ENCODE measurements around the gene IMPA2.

Gene IMPA2

DNA sequence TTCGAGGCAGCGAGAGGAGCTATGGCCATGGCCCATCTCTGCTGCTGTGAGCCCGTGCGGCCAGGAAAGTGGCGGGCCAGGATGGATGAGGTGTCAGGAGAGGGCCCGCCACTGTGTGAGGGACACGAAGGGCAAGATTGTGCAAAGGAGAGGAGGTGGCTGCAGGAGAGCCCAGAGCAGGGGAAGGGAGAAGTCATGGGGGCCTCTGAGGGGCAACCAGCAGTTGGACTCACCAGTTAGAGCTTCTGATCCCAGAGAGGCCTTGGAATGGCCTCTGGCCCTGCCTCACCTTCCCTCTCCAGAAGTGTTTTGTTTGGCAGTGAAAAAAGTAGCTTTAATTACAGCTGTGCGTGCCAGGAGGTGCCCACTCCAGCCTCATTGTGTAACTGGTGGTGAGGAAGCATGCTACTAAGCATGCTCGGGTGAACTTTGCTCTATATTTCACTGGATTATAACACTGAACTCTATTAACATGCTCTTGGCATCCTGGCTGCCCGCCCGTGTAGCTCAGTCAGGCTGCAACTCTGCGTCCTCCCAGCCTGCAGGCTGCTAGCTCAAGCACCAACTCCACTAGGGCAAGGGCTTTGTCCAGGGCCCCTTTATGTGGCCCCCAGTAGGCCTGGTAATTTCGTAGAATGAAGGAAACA is 34.2 kb downstream of the IMPA2 start:
- Histone ChIP-seq H3K18ac (ENCODE audit: low read length) (no peak overlapping the region), H3K79me1 (ENCODE audit: low read depth, low read length) (no peaks in the 10 kb centered on the region), H4K91ac (ENCODE audit: low read depth, low read length, poor library complexity) (no peak overlapping the region), H3K4ac (ENCODE audit: low read length) (no peak overlapping the region), H3K4me2 (ENCODE audit: insufficient read depth, low read length, poor library complexity, severe bottlenecking) (no peak overlapping the region), H2AK5ac (ENCODE audit: low read depth, low read length) (no peak overlapping the region), H2BK120ac (ENCODE audit: low read depth, low read length) (no peak overlapping the region), H3K14ac (ENCODE audit: low read length) (no peak overlapping the region), H3K4me3 (ENCODE audit: low read length in 2 of 2) (no peak overlapping the region), H2BK5ac (ENCODE audit: low read length) (no peak overlapping the region), H3K27me3 (ENCODE audit: control insufficient read depth in 3 of 3, insufficient read depth in 3 of 3, low read depth in 1 of 3, low read length in 3 of 3) (no peaks in the 10 kb centered on the region), H3K4me1 (ENCODE audit: control insufficient read depth in 2 of 2, insufficient read depth in 1 of 2, low read depth in 1 of 2, low read length in 2 of 2) (peaks cover 7 to 19% of the 10 kb centered on the region in 2 donors), H4K8ac (ENCODE audit: low read depth, low read length) (no peak overlapping the region), H3K36me3 (replicated peaks in 1 of 2; ENCODE audit: control insufficient read depth in 2 of 2, insufficient read depth in 2 of 2, low read length in 2 of 2) (peaks cover 16 to 60% of the 10 kb centered on the region in 2 donors), H2AFZ (ENCODE audit: low read length) (no peak overlapping the region), H3K9ac (ENCODE audit: low read depth, low read length, poor library complexity) (no peak overlapping the region), H2BK15ac (ENCODE audit: low read length) (no peak overlapping the region), H3K9me3 (replicated peaks in 1 of 2; ENCODE audit: control insufficient read depth in 2 of 2, insufficient read depth in 1 of 2, low read depth in 1 of 2, low read length in 2 of 2) (no peaks in the 10 kb centered on the region), H3K27ac (replicated peaks; ENCODE audit: low read length) (no peak overlapping the region), H2BK12ac (ENCODE audit: low read length) (no peak overlapping the region), H3K23ac (ENCODE audit: low read depth, low read length, poor library complexity) (no peak overlapping the region)
- DNase-seq (ENCODE audit: low spot score): no peak
- WGBS, 2 donors (ENCODE audit: extremely low coverage in 2 of 2, insufficient read length in 2 of 2, insufficient replicate concordance in 1 of 2): no CpG with 5 or more reads among the region's 13 CpGs

DNA sequence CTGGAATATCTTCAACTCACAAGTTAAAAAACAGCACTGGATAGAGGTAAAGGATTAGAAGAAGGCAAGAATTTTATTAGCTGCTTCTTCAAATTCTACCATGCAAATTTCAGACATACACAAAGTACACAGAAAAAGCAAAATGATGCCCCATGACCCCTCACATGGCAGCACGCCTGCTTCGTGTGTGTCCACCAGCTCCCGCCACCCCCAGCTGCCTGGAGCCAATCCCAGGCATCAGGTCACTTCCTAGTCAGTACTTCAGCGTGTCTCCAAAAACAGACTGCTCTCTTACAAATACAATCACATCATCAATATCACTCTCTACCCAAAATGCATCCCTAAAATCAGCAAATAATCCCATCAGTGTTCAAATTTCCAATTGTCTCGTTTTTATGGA is 35.8 kb downstream of the IMPA2 start:
- H3K9ac ChIP-seq (ENCODE audit: low read depth, low read length, poor library complexity): no peak overlapping the region
- H2AK5ac ChIP-seq (ENCODE audit: low read depth, low read length): no peak overlapping the region
- no peaks in the 10 kb centered on the region for H3K27me3 ChIP-seq (ENCODE audit: control insufficient read depth in 3 of 3, insufficient read depth in 3 of 3, low read depth in 1 of 3, low read length in 3 of 3)
- WGBS, 2 donors (ENCODE audit: extremely low coverage in 2 of 2, insufficient read length in 2 of 2, insufficient replicate concordance in 1 of 2): no CpG with 5 or more reads among the region's 5 CpGs
- H3K14ac ChIP-seq (ENCODE audit: low read length): no peak overlapping the region
- H3K4me1 ChIP-seq (ENCODE audit: control insufficient read depth in 2 of 2, insufficient read depth in 1 of 2, low read depth in 1 of 2, low read length in 2 of 2): peaks cover 7 to 19% of the 10 kb centered on the region in 2 donors
- no peaks in the 10 kb centered on the region for H3K9me3 ChIP-seq (replicated peaks in 1 of 2; ENCODE audit: control insufficient read depth in 2 of 2, insufficient read depth in 1 of 2, low read depth in 1 of 2, low read length in 2 of 2)
- no peak overlapping the region for H3K4me2 ChIP-seq (ENCODE audit: insufficient read depth, low read length, poor library complexity, severe bottlenecking)
- no peak overlapping the region for H2BK5ac ChIP-seq (ENCODE audit: low read length)
- H2BK12ac ChIP-seq (ENCODE audit: low read length): no peak overlapping the region
- H3K4me3 ChIP-seq (ENCODE audit: low read length in 2 of 2): no peak overlapping the region
- H3K27ac ChIP-seq (replicated peaks; ENCODE audit: low read length): no peak overlapping the region
- H2BK120ac ChIP-seq (ENCODE audit: low read depth, low read length): no peak overlapping the region
- no peak overlapping the region for H3K18ac ChIP-seq (ENCODE audit: low read length)
- H3K23ac ChIP-seq (ENCODE audit: low read depth, low read length, poor library complexity): no peak overlapping the region
- H4K91ac ChIP-seq (ENCODE audit: low read depth, low read length, poor library complexity): no peak overlapping the region
- DNase-seq (ENCODE audit: low spot score): no peak
- H3K4ac ChIP-seq (ENCODE audit: low read length): no peak overlapping the region
- no peak overlapping the region for H2AFZ ChIP-seq (ENCODE audit: low read length)
- H3K79me1 ChIP-seq (ENCODE audit: low read depth, low read length): no peaks in the 10 kb centered on the region
- no peak overlapping the region for H2BK15ac ChIP-seq (ENCODE audit: low read length)
- H3K36me3 ChIP-seq (replicated peaks in 1 of 2; ENCODE audit: control insufficient read depth in 2 of 2, insufficient read depth in 2 of 2, low read length in 2 of 2): peaks cover 14 to 57% of the 10 kb centered on the region in 2 donors
- no peak overlapping the region for H4K8ac ChIP-seq (ENCODE audit: low read depth, low read length)

DNA sequence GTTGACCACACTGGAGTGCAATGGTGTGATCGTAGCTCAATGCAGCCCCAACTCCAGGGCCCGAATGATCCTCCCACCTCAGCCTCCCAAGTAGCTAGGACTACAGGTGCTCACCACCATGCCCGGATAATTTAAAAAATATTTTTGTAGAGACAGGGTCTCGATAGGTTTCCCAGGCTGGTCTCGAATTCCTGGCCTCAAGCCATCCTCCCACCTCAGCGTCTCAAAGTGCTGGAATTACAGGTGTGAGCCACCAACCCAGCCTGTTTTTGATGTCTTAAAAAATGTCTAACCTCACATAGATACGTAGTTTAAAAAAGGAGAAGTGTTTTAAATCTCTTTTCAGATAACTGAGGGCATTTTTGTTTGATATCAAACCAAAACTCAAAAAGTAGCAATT is 37.6 kb downstream of the IMPA2 start:
- Histone ChIP-seq H2BK120ac (ENCODE audit: low read depth, low read length) (no peak overlapping the region), H2BK15ac (ENCODE audit: low read length) (no peak overlapping the region), H3K79me1 (ENCODE audit: low read depth, low read length) (no peaks in the 10 kb centered on the region), H3K36me3 (replicated peaks in 1 of 2; ENCODE audit: control insufficient read depth in 2 of 2, insufficient read depth in 2 of 2, low read length in 2 of 2) (peaks cover 21 to 48% of the 10 kb centered on the region in 2 donors), H3K14ac (ENCODE audit: low read length) (no peak overlapping the region), H3K4me3 (ENCODE audit: low read length in 2 of 2) (no peak overlapping the region), H3K27ac (replicated peaks; ENCODE audit: low read length) (no peak overlapping the region), H3K9ac (ENCODE audit: low read depth, low read length, poor library complexity) (no peak overlapping the region), H3K18ac (ENCODE audit: low read length) (no peak overlapping the region), H2BK12ac (ENCODE audit: low read length) (no peak overlapping the region), H4K91ac (ENCODE audit: low read depth, low read length, poor library complexity) (no peak overlapping the region), H2AFZ (ENCODE audit: low read length) (no peak overlapping the region), H3K23ac (ENCODE audit: low read depth, low read length, poor library complexity) (no peak overlapping the region), H3K4me2 (ENCODE audit: insufficient read depth, low read length, poor library complexity, severe bottlenecking) (no peak overlapping the region), H3K27me3 (ENCODE audit: control insufficient read depth in 3 of 3, insufficient read depth in 3 of 3, low read depth in 1 of 3, low read length in 3 of 3) (no peaks in the 10 kb centered on the region), H2BK5ac (ENCODE audit: low read length) (no peak overlapping the region), H2AK5ac (ENCODE audit: low read depth, low read length) (no peak overlapping the region), H4K8ac (ENCODE audit: low read depth, low read length) (no peak overlapping the region), H3K4me1 (ENCODE audit: control insufficient read depth in 2 of 2, insufficient read depth in 1 of 2, low read depth in 1 of 2, low read length in 2 of 2) (peaks cover 2 to 8% of the 10 kb centered on the region in 2 donors), H3K4ac (ENCODE audit: low read length) (no peak overlapping the region), H3K9me3 (replicated peaks in 1 of 2; ENCODE audit: control insufficient read depth in 2 of 2, insufficient read depth in 1 of 2, low read depth in 1 of 2, low read length in 2 of 2) (no peaks in the 10 kb centered on the region)
- WGBS, 2 donors (ENCODE audit: extremely low coverage in 2 of 2, insufficient read length in 2 of 2, insufficient replicate concordance in 1 of 2): no CpG with 5 or more reads among the region's 7 CpGs
- DNase-seq (ENCODE audit: low spot score): no peak

DNA sequence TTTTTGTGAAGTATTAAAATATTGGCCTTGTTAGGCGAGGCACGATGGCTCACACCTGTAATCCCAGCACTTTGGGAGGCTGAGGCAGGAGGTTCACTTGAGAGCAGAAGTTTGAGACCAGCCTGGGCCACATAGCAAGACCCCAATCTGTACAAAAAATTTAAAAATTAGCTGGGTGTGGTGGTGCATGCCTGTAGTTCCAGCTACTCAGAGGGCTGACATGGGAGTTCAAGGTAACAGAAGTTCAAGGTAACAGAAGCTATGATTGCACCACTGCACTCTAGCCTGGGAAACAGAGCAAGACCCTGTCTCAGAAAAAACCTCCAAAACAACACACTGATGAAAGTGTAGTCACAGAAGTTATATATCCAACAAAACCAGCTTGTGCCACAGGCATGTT is 39.8 kb downstream of the IMPA2 start:
- no peaks in the 10 kb centered on the region for H3K4me1 ChIP-seq (ENCODE audit: control insufficient read depth in 2 of 2, insufficient read depth in 1 of 2, low read depth in 1 of 2, low read length in 2 of 2)
- H3K79me1 ChIP-seq (ENCODE audit: low read depth, low read length): no peaks in the 10 kb centered on the region
- H3K27ac ChIP-seq (replicated peaks; ENCODE audit: low read length): no peak overlapping the region
- no peak overlapping the region for H2AFZ ChIP-seq (ENCODE audit: low read length)
- peaks cover 15 to 41% of the 10 kb centered on the region in 2 donors for H3K36me3 ChIP-seq (replicated peaks in 1 of 2; ENCODE audit: control insufficient read depth in 2 of 2, insufficient read depth in 2 of 2, low read length in 2 of 2)
- no peak for DNase-seq (ENCODE audit: low spot score)
- no peak overlapping the region for H3K4ac ChIP-seq (ENCODE audit: low read length)
- no peak overlapping the region for H4K91ac ChIP-seq (ENCODE audit: low read depth, low read length, poor library complexity)
- no peak overlapping the region for H3K4me2 ChIP-seq (ENCODE audit: insufficient read depth, low read length, poor library complexity, severe bottlenecking)
- no peaks in the 10 kb centered on the region for H3K9me3 ChIP-seq (replicated peaks in 1 of 2; ENCODE audit: control insufficient read depth in 2 of 2, insufficient read depth in 1 of 2, low read depth in 1 of 2, low read length in 2 of 2)
- no peak overlapping the region for H3K23ac ChIP-seq (ENCODE audit: low read depth, low read length, poor library complexity)
- no peak overlapping the region for H4K8ac ChIP-seq (ENCODE audit: low read depth, low read length)
- H2BK5ac ChIP-seq (ENCODE audit: low read length): no peak overlapping the region
- H2BK15ac ChIP-seq (ENCODE audit: low read length): no peak overlapping the region
- no peak overlapping the region for H3K4me3 ChIP-seq (ENCODE audit: low read length in 2 of 2)
- WGBS, 2 donors (ENCODE audit: extremely low coverage in 2 of 2, insufficient read length in 2 of 2, insufficient replicate concordance in 1 of 2): no CpG with 5 or more reads among the region's 2 CpGs
- no peak overlapping the region for H2AK5ac ChIP-seq (ENCODE audit: low read depth, low read length)
- H2BK120ac ChIP-seq (ENCODE audit: low read depth, low read length): no peak overlapping the region
- no peak overlapping the region for H2BK12ac ChIP-seq (ENCODE audit: low read length)
- no peak overlapping the region for H3K9ac ChIP-seq (ENCODE audit: low read depth, low read length, poor library complexity)
- no peaks in the 10 kb centered on the region for H3K27me3 ChIP-seq (ENCODE audit: control insufficient read depth in 3 of 3, insufficient read depth in 3 of 3, low read depth in 1 of 3, low read length in 3 of 3)
- no peak overlapping the region for H3K18ac ChIP-seq (ENCODE audit: low read length)
- no peak overlapping the region for H3K14ac ChIP-seq (ENCODE audit: low read length)
